Left lobe of liver (tissue), 2 donors: Measurements from ENCODE around the gene LMX1A. TPM values are rescaled to one million over a fixed set of nuclear protein-coding genes. Genes with fewer than 3 reads are reported as not detected.

ENCODE experiments used
- ATAC-seq: fragments of 200-7000 bp; cut with Tn5 transposase; one replicate; pipeline ENCODE4 v1.9.1; 2020; ENCODE audit warnings: mild to moderate bottlenecking, moderate library complexity
- DNase-seq: peaks from one replicate; pipeline ENCODE4 v3.0.0-alpha.2; 2020; ENCODE audit warnings: low spot score
- total RNA-seq: library from RNA; stranded (reverse); gene quantifications from one replicate; pipeline ENCODE4 v1.2.1, GENCODE V29; 2021
- donor health status: DM: no; HTN: no; CAD: no; lungs with moderate emphysema.
- donor health status: DM: no; HTN: yes; CAD: no.

Gene LMX1A
- total RNA-seq, 1 donor from 2014 or later, result not detected

- no peak for ATAC-seq
- DNase-seq, result no peak
Measured at GRCh38 chr1:165328136-165328535, 28.4 kb downstream of the LMX1A start.

GRCh38 chr1:165327538-165327937 lies 29.0 kb downstream of the LMX1A start:
- ATAC-seq (no peak), DNase-seq (no peak)

GRCh38 chr1:165325460-165326203 lies 30.9 kb downstream of the LMX1A start:
- DNase-seq, result no peak
- no peak for ATAC-seq

- ATAC-seq, result no peak
- DNase-seq, result no peak
Measured at GRCh38 chr1:165324050-165324449, 32.5 kb downstream of the LMX1A start.

DNA sequence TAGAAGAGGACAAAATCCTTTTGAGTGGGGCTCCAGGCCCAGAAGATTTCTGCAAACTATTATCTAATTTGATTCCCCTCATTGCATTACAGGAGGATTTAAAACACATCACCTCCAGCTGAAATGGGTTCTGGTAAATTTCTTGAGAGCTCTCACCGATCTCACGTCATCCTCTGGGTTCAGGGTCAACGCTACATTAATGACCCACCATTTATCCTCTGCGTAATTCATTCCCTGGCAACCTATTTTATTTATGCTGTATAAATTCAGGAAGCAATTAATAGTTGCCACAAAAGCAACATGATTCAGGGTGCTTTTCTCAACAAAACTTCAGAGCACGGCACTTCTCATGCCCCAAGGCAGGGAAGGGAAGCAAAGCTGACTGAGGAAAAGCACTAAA lies 38.9 kb downstream of the LMX1A start:
- DNase-seq, result no peak

DNA sequence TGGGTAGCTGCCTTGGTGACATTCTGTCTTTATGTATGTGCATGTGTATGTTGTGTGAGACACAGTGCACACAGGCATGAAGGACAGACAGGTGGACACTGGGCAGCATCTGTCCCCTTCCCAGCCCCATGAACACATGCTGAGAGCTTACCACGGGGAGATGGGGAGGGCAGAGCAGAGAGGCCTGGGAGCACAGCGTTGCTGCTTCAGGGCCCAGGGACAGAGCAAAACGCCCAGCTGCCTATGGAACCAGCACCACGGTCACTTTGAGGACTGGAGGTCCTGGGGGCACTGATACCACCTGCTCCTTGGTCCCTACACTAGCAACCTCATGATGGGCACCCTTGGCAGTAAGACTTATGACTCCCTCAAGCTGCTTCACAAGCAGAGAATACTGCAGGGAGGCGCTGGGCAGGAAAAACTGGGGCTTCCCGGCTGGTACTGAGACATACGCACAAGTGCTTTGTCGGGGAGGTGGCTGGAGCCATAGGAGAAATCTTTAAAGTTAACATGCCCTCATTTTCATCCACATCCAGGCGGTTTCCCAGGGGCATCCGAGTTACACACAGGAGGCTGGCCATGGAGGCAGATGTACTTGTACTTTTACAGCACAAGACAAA lies 40.3 kb downstream of the LMX1A start:
- no peak for ATAC-seq
- DNase-seq, result no peak

More for the DNA sequence above, 38.9 kb downstream of the LMX1A start:
- no peak for ATAC-seq

DNA sequence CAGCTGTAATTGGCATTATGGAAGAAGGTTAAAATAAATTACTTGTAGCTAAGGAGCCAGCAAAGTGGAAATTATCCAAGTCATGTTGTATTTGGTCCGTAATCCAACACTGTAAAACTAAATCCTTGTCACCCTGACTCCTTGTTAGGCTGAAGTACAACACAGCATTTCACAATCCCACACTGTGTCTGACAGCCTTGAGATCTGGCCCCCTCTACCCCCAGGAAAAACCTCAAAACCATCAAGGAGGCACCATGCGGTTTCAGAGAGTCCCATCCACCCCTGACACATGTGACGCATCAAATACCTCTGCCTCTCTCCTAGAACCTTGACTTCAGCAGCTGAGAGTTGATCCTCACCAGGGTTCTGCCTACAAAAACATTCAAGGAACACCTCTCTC lies 41.0 kb downstream of the LMX1A start:
- ATAC-seq (no peak), DNase-seq (no peak)

- ATAC-seq (no peak), DNase-seq (no peak)
Measured at GRCh38 chr1:165313903-165314302, 42.6 kb downstream of the LMX1A start.

DNA sequence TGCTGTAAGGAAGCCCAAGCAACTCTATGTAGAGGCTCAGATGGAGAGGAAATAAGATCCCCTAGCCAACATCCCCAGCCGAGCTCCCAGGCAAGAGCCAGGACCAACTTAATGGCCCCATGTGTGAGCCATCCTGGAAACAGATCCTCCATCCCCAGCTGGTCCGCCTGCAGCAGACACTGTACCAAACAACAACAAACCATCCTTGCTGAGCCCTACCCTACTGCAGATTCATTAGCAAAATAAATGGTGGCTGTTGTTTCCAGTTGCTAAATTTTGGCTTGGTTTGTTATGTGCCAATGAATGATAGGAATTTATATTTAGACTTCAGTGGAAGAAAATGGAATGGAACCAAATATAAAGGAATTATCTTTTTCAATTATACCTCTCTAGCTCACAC lies 43.9 kb downstream of the LMX1A start:
- DNase-seq (no peak), ATAC-seq (no peak)

DNA sequence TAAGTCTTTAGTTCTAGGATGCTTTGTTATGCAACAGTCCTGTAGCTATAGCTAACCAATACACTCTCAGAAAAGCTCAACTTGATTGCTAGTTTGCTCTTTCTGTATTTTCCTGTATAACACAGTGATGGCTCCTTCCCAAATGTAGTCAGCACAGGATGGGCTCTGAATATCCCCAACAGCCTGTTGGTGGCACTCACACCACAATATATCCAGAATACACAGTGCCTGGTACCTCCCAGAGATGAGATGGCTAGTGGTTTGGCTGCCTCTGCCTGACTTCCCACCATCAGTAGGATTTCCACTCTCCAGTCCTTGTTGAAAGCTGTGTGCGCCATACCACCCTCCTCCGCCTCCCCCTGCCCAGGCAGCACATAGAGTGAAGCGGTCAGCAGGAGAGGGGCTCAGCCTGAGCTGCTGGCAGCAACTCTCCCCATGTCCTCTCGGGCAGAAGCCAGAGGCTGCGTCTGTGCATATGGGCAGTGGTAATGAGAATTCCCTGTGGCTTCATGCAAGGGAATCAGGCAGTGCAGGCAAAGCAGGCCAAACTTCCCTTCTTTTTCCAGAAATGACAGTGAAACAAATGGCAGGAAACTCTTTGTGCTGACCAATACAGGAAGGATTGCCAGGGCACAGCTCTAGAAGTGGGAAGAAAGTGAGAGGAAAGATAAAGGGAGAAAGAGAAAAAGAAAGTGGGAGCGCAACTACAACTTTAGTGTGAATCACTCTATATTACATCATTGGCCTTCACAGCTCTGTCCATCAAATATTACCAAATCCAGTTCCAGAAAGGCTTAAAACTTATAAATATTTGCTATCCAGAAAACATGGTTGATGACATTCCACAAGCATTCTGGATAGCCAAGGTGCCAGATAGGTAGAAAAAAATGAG lies 49.7 kb downstream of the LMX1A start:
- no peak for DNase-seq
- no peak for ATAC-seq

DNA sequence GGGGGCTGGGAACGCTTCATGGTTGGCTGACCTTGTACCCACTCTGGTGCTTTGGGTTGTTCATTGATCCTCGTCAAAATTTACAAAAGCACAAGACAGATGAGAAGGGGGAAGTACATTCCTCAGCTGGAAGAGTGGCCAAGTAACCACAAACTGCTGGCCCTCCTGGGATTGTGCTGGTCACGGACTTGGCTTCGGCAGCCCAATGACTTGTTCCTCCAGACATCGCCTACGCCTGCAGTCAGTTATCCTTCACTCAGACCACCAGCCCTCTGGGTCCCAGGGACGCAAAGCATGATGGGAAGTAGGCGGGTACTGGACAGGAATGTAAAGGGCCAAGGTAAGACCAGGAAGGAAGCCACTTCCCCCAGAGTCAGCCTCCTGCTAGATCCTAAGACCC lies 53.1 kb downstream of the LMX1A start:
- no peak for ATAC-seq
- no peak for DNase-seq

DNA sequence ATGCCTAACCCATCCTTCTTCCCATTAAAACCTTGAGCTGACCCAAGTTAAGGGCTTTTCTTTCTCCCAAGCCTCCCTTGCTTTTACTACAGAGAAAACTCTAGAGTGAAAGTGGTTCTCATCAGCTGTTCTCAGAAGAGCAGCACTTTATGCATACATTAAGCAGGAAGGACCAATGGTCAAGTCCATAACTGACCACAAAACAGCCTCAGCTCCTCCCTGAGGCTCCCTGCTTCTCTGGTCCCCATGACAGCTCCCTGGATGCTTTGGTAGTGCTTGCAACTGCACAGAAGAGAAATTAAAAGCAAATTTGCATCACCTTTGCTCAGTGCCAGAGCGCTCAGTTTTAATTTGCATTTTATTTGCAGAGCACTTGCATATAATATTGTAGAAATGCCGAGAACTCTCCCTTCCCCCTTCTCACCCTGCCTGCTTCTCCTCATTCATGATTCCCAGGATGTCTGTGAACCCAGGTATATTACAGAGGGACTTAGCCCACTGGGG lies 56.1 kb downstream of the LMX1A start:
- DNase-seq (no peak), ATAC-seq (no peak)

DNA sequence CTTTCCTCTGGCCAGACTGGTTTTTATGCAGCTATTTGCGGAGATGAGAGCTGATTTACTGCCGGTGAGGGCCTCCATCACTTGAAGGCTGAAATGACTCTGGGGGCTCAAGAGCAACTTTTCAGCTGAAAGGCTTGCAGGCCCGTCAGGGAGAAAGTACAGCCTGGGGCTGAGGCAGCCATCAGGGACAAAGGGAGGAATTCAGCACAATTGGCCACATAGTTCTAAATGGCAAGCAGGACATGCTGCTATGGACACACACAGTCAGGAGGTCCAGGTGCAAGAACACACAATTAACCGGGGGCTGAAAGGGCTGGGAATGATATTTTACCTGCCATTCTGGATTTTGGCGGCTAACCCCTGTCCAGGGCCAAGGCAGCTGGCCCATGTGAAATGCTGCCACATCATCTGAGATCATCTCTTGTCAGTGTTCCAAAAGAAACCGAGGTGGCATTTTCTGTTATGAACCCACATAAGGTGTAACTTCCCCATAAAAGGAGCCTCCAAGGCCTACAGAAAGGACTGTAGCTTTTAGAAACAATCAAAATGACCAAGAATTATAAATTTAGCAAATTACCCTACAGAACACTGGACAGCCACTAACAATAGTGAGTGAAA lies 58.2 kb downstream of the LMX1A start:
- ATAC-seq (no peak), DNase-seq (no peak)

DNA sequence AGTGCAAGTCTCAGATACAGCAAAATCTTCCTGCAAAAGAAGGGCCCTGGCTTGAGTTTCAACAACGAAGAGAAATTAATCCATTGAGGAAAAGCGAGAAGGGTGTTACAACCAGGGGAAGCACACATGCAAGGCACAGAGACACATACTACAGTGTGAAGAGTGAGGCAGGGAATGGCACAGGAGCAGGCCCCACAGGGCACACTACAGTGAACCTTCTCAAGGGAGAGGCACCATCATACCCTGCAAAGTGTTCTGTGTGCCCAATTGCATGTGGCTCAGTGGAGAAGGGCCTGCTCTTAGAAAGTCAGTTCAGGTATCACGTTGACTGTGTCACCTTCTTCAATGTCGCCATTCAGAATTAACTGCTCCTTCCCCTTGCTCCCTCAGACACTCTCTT lies 60.3 kb downstream of the LMX1A start:
- DNase-seq, result no peak
- ATAC-seq, result no peak

- DNase-seq, result no peak
Measured at GRCh38 chr1:165290148-165290547, 66.4 kb downstream of the LMX1A start.

GRCh38 chr1:165289556-165289955 lies 67.0 kb downstream of the LMX1A start:
- DNase-seq (no peak), ATAC-seq (no peak)

More at GRCh38 chr1:165290148-165290547, 66.4 kb downstream of the LMX1A start:
- ATAC-seq, result peak; percentile 40

- DNase-seq (peak; percentile 63), ATAC-seq (peak; percentile 85)
Measured at GRCh38 chr1:165288350-165289120, 68.0 kb downstream of the LMX1A start.

DNA sequence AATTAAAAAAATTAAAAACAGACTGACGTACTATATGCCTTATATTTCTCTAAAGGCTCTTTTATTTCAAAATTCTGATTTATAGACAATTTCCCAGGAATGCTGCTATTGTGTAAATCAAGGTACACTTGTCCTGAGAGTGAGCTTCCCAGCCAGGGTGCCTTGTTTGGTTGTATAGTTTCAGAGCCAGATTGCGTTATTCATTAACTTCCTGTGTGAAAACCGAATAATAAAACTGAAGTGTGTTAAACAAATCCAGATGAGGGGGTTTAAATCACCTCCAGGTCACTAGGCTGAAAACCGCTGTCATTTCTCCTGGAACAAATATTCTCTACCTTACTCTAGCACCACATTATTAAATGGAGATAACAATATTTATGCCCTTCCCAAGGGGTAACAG lies 68.7 kb downstream of the LMX1A start:
- ATAC-seq (peak; percentile 71), DNase-seq (no peak)

- DNase-seq, result no peak
- ATAC-seq, result no peak
Measured at GRCh38 chr1:165287329-165287728, 69.2 kb downstream of the LMX1A start.

DNA sequence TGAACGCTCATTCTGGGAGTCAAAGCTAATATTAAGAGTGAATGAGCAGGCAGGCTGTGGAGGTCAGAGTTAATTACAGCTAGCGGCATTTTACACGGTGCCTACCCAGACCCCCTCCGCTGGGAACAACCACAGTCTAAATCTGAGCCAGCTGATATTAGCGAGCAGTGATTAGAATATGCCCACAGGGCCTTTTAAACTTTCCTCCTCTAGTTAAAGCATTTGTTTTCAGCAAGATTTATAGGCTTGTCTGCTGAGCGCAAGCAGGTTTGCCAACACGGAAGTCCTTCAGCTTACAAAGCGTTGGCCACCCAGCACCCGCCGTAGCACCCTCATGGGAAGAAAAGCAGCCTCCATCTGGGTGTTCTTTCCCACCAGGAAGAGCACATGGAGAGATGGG lies 72.1 kb downstream of the LMX1A start:
- ATAC-seq (no peak), DNase-seq (no peak)
